HEK293 (cell line): ENCODE data around the gene CCND1.

ENCODE experiments used
- CTCF ChIA-PET: fragments of 350-600 bp; formaldehyde crosslinking; extraction: SDS; loops from one replicate; lab custom pipeline; 2021; ENCODE audit warnings: antibody characterized with exemption; lab: Yijun Ruan, JAX
- POLR2A ChIA-PET: fragments of 300-600 bp; formaldehyde crosslinking; extraction: SDS; loops from one replicate; lab custom pipeline; 2020; ENCODE audit warnings: antibody characterized with exemption, inconsistent platforms; lab: Yijun Ruan, JAX
- H3K27ac ChIP-seq: fragments of 200-500 bp; sonication (Bioruptor generic); 2 replicates; pipeline ENCODE4 v1.5.1; 2014; ENCODE audit warnings: low read depth, low read length, control low read depth, inconsistent platforms; ENCODE audit errors: extremely low read depth
- H3K36me3 ChIP-seq, 2 experiments: fragments of 200-500 bp in 1 of 2; sonication (Bioruptor generic) in 1 of 2; 1 replicate in 1 of 2; 2 replicates in 1 of 2; pipeline ENCODE4 v1.5.1; 2014 to 2017; ENCODE audit warnings: inconsistent platforms in 2 of 2, low read length in 2 of 2; ENCODE audit not compliant: control insufficient read depth in 2 of 2, insufficient read depth in 1 of 2
- H3K4me1 ChIP-seq: fragments of 200-500 bp; sonication (Bioruptor generic); 2 replicates; pipeline ENCODE4 v1.5.1; 2014; ENCODE audit warnings: mild to moderate bottlenecking, low read length, inconsistent platforms; ENCODE audit not compliant: control insufficient read depth, insufficient read depth
- H3K4me3 ChIP-seq: 2 replicates; pipeline ENCODE4 v1.5.1; 2011; ENCODE audit warnings: low read depth, mild to moderate bottlenecking, control low read depth, low read length, moderate library complexity
- H3K9me3 ChIP-seq: fragments of 200-500 bp; sonication (Bioruptor generic); 2 replicates; pipeline ENCODE4 v1.5.1; 2014; ENCODE audit warnings: low read depth, low read length, inconsistent platforms; ENCODE audit not compliant: control insufficient read depth, insufficient read depth
- ATF2 ChIP-seq: fragments of 450-650 bp; formaldehyde crosslinking; IDR thresholded peaks from 2 replicates; pipeline ENCODE4 v1.5.1; 2016; ENCODE audit warnings: missing biosample characterization, missing genetic modification characterization, low read depth
- GLIS2 ChIP-seq: fragments of 450-650 bp; formaldehyde crosslinking; IDR thresholded peaks from 2 replicates; pipeline ENCODE4 v1.5.1; 2016; ENCODE audit warnings: missing biosample characterization, missing genetic modification characterization
- PBX3 ChIP-seq: sonication (generic); formaldehyde crosslinking; IDR thresholded peaks from 2 replicates; pipeline ENCODE4 v1.8.1; 2022; ENCODE audit warnings: mild to moderate bottlenecking, moderate library complexity, missing genetic modification reagents
- REST ChIP-seq: fragments of 450-650 bp; formaldehyde crosslinking; IDR thresholded peaks from 2 replicates; pipeline ENCODE4 v1.5.1; 2016; ENCODE audit warnings: missing biosample characterization, missing genetic modification characterization
- SP2 ChIP-seq: fragments of 450-650 bp; formaldehyde crosslinking; IDR thresholded peaks from 2 replicates; pipeline ENCODE4 v1.5.1; 2016; ENCODE audit warnings: missing biosample characterization, missing genetic modification characterization
- ZBTB7A ChIP-seq: fragments of 450-650 bp; formaldehyde crosslinking; IDR thresholded peaks from 2 replicates; pipeline ENCODE4 v1.5.1; 2016; ENCODE audit warnings: low read depth, missing biosample characterization, missing genetic modification characterization
- ZBTB8A ChIP-seq: fragments of 450-650 bp; formaldehyde crosslinking; IDR thresholded peaks from 2 replicates; pipeline ENCODE4 v1.5.1; 2016; ENCODE audit warnings: missing biosample characterization, missing genetic modification characterization
- ZIC2 ChIP-seq: fragments of 450-650 bp; formaldehyde crosslinking; IDR thresholded peaks from 2 replicates; pipeline ENCODE4 v1.5.1; 2016; ENCODE audit warnings: missing biosample characterization, missing genetic modification characterization
- ZNF133 ChIP-seq: fragments of 450-650 bp; formaldehyde crosslinking; IDR thresholded peaks from 2 replicates; pipeline ENCODE4 v1.5.1; 2016; ENCODE audit warnings: missing biosample characterization, missing genetic modification characterization
- ZNF24 ChIP-seq: fragments of 450-650 bp; formaldehyde crosslinking; IDR thresholded peaks from 2 replicates; pipeline ENCODE4 v1.5.1; 2016; ENCODE audit warnings: missing biosample characterization, missing genetic modification characterization
- ZNF335 ChIP-seq: fragments of 450-650 bp; formaldehyde crosslinking; conservative IDR thresholded peaks from 2 replicates; pipeline ENCODE4 v1.5.1; 2016; ENCODE audit warnings: missing biosample characterization, missing genetic modification characterization
- ZNF37A ChIP-seq: fragments of 450-650 bp; IDR thresholded peaks from 2 replicates; pipeline ENCODE4 v1.5.1; 2018; ENCODE audit warnings: missing biosample characterization, missing genetic modification characterization
- ZNF423 ChIP-seq: fragments of 450-650 bp; formaldehyde crosslinking; IDR thresholded peaks from 2 replicates; pipeline ENCODE4 v1.5.1; 2016; ENCODE audit warnings: missing biosample characterization, missing genetic modification characterization
- ZNF449 ChIP-seq: fragments of 450-650 bp; formaldehyde crosslinking; IDR thresholded peaks from 2 replicates; pipeline ENCODE4 v1.5.1; 2017; ENCODE audit warnings: missing biosample characterization, mild to moderate bottlenecking, missing genetic modification characterization, moderate library complexity
- ZNF473 ChIP-seq: fragments of 450-650 bp; formaldehyde crosslinking; IDR thresholded peaks from 2 replicates; pipeline ENCODE4 v1.5.1; 2017; ENCODE audit warnings: missing biosample characterization, missing genetic modification characterization
- ZNF580 ChIP-seq: fragments of 450-650 bp; formaldehyde crosslinking; IDR thresholded peaks from 2 replicates; pipeline ENCODE4 v1.5.1; 2016; ENCODE audit warnings: missing biosample characterization, missing genetic modification characterization
- ZNF596 ChIP-seq: fragments of 450-650 bp; IDR thresholded peaks from 2 replicates; pipeline ENCODE4 v1.5.0; 2018; ENCODE audit warnings: missing biosample characterization, mild to moderate bottlenecking, missing genetic modification characterization, moderate library complexity
- ZNF621 ChIP-seq: fragments of 450-650 bp; formaldehyde crosslinking; IDR thresholded peaks from 2 replicates; pipeline ENCODE4 v1.5.1; 2017; ENCODE audit warnings: missing biosample characterization, missing genetic modification characterization
- ZNF692 ChIP-seq: fragments of 450-650 bp; formaldehyde crosslinking; IDR thresholded peaks from 2 replicates; pipeline ENCODE4 v1.5.1; 2016; ENCODE audit warnings: missing biosample characterization, missing genetic modification characterization
- ZNF707 ChIP-seq: fragments of 450-650 bp; formaldehyde crosslinking; IDR thresholded peaks from 2 replicates; pipeline ENCODE4 v1.5.1; 2016; ENCODE audit warnings: missing biosample characterization, missing genetic modification characterization
- ZNF792 ChIP-seq: fragments of 450-650 bp; formaldehyde crosslinking; IDR thresholded peaks from 2 replicates; pipeline ENCODE4 v1.5.1; 2016; ENCODE audit warnings: missing biosample characterization, missing genetic modification characterization
- ZXDB ChIP-seq: fragments of 450-650 bp; formaldehyde crosslinking; IDR thresholded peaks from 2 replicates; pipeline ENCODE4 v1.5.1; 2016; ENCODE audit warnings: missing biosample characterization, missing genetic modification characterization

CCND1 gene

GRCh38 chr11:69640260-69640994, 529 bp upstream of the CCND1 start (continued):
- TF ChIP-seq REST (tag by site-specific recombination) (no peak), ZNF621 (tag by site-specific recombination) (no peak), ZNF692 (tag by site-specific recombination) (no peak), ZNF473 (no peak), ZIC2 (tag by site-specific recombination) (0 out of 2 replicates have a peak, but pooled peaks have one; percentile 5), ZNF37A (tag by site-specific recombination) (no peak), ZNF24 (no peak), ZNF449 (tag by site-specific recombination) (no peak), SP2 (tag by site-specific recombination) (no peak), ZNF580 (no peak), ZBTB7A (tag by site-specific recombination) (0 out of 2 replicates have a peak, but pooled peaks have one; percentile 47), GLIS2 (tag by site-specific recombination) (peak; percentile 62; the same call in 1 of the 2 replicates), PBX3 (CRISPR knock-in tag) (no peak), ZNF596 (tag by site-specific recombination) (no peak), ZBTB8A (tag by site-specific recombination) (peak; percentile 66)

GRCh38 chr11:69641681-69642548, 959 bp downstream of the CCND1 start:
- ChIA-PET POLR2A (interaction anchor here (0.7 to 2.2 kb wide), 7 partner anchors 169 to 543 kb away, joined by 3 to 6 read pairs (median 4); no protein-coding TSS in a partner anchor), CTCF (interaction anchor here (0.6 to 4.8 kb wide), 8 partner anchors 13 to 590 kb away, joined by 3 to 54 read pairs (median 4); partner anchors contain the start of gene MYEOV)
- peak overlapping the region; percentile 63 for H3K4me3 ChIP-seq
- no peaks in the 10 kb centered on the region for H3K9me3 ChIP-seq
- H3K27ac ChIP-seq = peak overlapping the region; percentile 91
- H3K4me1 ChIP-seq = peaks cover 3% of the 10 kb centered on the region; the same call in 1 of the 2 replicates
- H3K36me3 ChIP-seq = peaks cover 0 to 32% of the 10 kb centered on the region in 2 experiments; a peak in 1 of 3 replicates
- TF ChIP-seq ZNF335 (tag by site-specific recombination) = peak; percentile 11; the same call in 1 of the 2 replicates
- no peak for TF ChIP-seq ZNF707 (tag by site-specific recombination)
- no peak for TF ChIP-seq ZIC2 (tag by site-specific recombination)
- TF ChIP-seq ZXDB (tag by site-specific recombination) = no peak
- no peak for TF ChIP-seq ZNF792
- no peak for TF ChIP-seq ATF2
- peak; percentile 39; the same call in 1 of the 2 replicates for TF ChIP-seq ZBTB8A (tag by site-specific recombination)
- 0 out of 2 replicates have a peak, but pooled peaks have one; percentile 25 for TF ChIP-seq ZNF423 (tag by site-specific recombination)
- no peak for TF ChIP-seq ZNF133 (tag by site-specific recombination)
